Dedifferentiated amniotic fluid mesenchymal stem cell (primary cell): ENCODE measurements around the gene TTC7B.
A peak's percentile ranks its signal among the peaks of the same experiment; 100 is the strongest.

Experiments
- DNase-seq: peaks from one replicate; pipeline ENCODE4 v3.0.0-alpha.2; 2016; ENCODE audit errors: extremely low spot score

TTC7B gene

DNA sequence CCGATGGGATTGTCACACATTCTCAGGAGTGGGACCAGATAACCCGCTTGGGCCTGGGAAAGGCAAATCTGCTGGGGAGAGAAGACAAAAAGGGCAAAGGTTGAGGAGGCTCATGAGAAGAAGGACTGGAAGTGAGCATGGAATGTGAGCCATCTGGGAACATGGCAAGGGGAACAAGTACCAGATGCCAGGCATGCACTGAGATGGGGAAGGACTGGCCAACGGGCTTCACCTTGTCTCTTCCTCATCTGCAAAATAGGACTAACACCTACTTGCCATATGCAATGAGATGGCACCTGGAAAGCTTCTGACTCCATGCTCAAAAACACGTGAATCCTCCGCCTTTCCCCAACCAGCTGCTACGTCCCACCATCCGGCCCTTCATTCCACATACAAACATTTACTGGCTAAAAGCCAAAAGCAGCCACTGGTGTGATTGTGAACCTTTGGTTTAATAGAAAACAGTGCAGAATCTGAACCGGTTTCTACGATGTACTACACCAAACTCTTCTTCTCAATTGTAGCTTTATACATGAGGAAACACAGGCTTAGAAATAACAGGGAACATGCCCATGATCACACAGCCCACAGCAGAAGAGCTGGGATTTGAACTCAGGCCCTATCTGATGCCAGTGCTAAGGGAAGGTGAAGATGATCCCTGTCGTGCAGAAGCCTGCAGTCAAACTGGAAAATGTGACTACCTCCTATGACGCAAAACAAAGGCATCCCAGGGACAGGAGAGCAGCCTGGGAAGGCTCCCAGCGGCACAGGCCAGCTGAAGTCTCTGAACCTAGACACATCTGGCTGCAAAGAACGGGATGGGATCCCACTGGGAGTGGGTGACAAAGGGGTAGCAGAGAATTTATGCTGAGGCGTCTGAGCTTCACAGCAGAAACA is 112.1 kb downstream of the TTC7B start:
- no peak for DNase-seq

- no peak for DNase-seq
Measured at GRCh38 chr14:90700933-90701776, 115.1 kb downstream of the TTC7B start.

GRCh38 chr14:90699016-90699415 is 117.2 kb downstream of the TTC7B start:
- DNase-seq, result no peak

DNA sequence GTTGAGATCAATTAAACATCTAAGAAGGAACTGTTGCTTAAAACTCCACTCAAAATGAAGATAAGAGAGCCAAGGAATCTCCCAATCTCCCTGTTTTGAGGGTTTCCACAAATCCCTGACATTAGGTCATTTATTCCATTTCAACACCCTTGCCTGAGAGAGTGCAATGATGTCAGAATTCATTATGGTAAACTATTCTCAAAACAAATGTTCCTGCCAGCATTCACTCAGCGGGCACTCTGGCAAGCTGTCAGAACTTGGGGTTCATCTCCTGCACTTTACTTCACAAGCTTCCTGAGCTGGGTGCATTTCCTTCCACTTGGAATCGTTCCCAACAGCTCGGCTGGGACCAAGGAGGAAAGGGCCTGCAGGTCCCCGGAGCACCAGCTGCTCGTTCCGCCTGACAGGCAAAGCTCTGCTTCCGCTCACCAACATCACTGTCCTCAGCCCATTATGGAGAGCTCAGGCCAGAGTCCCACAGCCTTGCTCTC is 117.8 kb downstream of the TTC7B start:
- DNase-seq, result no peak

DNA sequence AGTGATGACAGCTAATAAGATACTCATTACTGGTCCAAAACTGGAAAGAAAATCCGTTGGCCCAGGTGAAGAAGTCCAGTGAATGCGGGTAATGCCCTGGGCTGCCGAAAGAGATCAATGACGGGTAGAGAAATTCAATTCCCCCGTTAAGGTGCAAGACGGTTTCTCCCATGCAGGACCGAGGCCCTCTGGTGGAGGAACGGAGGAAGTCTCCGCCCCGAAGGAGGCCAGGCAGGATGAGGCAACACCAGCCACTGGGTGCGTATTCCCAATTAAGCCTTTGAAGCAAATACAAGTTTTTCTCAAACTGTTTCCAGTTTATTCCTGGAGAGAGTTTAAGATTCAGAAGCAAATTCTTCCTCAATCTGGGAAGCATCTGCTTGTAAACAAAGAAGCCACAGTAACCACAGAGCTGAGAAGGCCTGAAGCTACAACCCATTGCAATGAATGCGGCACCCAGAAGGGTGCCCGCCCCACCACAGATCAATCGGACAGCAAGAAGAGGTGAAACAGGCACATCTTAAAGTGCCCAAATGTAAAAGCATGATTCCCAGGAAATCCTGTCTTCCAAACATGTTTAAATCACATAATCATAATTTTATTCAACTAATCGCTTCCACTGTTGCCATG is 118.5 kb downstream of the TTC7B start:
- DNase-seq, result peak; percentile 80

DNA sequence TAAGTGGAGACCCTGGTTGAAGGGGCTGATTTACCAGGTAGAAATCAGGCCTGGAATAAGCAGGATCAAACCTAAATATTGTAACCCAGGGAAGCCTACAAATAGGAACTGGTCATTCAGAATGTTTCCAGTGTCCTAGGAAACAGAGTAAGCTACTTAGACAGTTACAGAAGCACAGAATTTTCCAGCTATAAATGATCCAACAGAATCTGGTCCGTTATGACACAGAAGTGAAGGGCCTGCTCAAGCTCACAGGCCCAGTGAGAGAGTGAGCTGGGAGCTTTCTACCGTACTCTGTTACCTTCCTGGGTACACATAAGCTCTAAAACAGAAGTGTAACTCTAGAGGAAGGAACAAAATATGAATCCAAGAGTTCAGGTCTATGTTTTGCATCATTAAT is 119.1 kb downstream of the TTC7B start:
- no peak for DNase-seq

GRCh38 chr14:90696720-90697119 is 119.5 kb downstream of the TTC7B start:
- no peak for DNase-seq

DNA sequence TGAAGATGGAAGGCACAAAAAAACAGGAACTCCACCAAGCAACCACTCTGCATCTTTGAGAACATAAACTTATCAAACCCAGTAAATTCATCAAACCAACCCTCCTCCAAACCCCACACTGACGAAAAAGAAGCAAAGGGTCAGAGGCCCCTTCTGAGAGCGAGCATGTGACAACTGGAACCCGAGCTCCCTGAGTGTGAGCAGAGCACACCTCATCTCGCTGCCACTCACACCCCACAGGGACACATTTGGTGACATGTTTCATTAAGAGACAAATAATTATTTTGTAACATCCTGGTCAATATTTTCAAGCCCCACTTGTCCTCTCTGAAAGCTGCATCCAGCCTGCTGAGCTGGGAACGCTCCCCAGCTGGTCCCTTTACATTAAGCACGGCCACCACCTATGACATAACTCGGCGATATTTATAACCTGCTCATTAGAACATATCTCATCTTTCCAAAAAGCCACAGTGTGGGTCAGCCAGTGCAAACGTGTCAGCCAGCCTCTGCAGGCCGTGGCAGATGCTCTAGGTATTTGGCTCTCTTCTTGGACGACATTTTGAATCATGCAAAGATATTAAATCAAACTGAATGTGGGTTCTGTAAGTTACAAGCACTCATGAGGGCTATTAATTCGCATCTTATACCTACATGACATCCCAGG is 120.1 kb downstream of the TTC7B start:
- DNase-seq, result no peak

DNA sequence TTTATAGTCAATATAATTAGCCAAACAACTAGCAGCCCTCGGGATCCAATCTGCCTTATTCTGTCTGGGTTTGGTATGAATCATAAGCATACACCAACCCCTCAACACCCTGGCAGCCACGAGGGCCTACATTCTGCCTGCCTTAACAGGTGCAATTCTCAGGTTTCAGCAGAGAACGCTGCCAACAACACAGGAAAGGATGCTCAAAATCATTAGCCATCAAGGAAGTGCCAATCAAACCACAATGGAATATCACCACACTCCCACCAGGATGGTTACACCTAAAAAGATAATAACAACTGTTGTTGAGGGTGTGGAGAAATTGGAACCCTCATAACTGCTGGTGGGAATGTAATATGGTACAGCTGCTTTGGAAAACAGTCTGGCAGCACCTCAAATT is 122.8 kb downstream of the TTC7B start:
- DNase-seq, result no peak

- DNase-seq, result no peak
Measured at GRCh38 chr14:90692826-90693225, 123.4 kb downstream of the TTC7B start.

DNA sequence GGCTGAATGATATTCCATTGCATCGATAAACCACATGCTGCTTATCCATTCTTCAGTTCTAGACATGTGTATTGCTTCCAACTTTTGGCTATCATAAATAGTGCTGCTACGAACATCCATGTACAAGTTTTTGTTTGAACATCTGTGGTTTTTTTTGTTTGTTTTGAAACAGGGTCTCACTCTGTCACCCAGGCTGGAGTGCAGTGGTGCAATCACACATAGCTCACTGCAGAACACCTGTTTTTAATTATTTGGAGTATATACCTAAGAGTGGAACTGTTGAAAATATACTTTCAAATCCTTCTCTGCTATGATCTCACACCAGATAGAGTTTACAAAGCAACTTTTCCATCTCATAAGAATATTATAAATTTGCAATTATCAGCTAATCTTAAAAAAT is 124.2 kb downstream of the TTC7B start:
- no peak for DNase-seq

DNA sequence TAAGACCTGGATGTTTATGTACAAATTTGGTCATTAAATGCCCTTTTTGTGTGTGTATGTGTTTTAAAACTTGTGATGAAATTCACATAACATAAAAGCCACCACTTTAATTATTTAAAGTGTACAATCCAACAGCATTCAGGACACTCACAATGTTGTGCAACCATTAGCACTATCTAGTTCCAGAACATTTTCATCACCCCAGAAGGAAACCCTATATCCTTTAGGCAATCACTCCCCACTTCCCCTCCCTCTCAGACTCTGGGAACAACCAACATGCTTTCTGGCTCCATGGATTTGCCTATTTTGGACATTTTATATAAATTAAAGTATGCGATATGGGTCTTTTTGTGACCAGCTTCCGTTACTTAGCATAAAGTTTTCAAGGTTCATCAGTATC is 124.6 kb downstream of the TTC7B start:
- DNase-seq, result no peak

GRCh38 chr14:90687680-90688079 is 128.6 kb downstream of the TTC7B start:
- DNase-seq, result no peak

DNA sequence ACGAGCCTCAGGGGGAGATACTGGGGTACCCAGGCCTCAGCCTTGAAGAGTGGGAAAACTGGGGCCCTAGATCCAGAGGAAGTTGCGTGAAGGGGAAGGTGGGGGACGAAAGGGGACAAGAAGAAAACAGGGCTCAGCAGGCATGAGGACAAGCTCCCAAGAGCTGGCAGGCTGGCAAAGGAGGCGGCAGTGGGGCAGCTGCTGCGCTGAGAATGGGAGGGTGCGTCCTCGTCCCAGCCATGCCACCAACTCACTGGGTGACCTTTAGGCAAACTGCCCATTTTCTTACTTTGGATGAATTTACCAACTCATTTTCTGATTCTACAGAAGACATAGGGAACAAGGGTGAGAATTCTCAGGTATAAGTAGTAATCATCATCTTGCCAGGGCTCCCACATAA is 133.6 kb downstream of the TTC7B start:
- no peak for DNase-seq

DNA sequence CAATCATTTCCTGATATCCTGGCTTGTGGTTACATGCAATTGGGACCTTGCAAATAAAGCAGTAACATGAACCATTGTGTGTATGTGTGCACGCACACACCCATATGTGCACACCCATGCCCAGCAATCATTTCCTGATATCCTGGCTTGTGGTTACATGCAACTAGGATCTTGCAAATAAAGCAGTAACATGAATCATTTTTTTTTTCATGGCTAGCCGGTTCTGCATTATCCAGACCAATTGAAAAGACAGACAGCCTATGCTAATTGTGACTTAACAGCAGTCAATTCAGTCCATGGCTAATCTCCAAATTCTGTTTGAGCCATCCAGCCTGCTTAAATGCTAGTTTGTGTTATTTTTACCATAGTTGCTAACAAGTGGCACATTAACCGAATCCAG is 134.3 kb downstream of the TTC7B start:
- DNase-seq, result no peak

DNA sequence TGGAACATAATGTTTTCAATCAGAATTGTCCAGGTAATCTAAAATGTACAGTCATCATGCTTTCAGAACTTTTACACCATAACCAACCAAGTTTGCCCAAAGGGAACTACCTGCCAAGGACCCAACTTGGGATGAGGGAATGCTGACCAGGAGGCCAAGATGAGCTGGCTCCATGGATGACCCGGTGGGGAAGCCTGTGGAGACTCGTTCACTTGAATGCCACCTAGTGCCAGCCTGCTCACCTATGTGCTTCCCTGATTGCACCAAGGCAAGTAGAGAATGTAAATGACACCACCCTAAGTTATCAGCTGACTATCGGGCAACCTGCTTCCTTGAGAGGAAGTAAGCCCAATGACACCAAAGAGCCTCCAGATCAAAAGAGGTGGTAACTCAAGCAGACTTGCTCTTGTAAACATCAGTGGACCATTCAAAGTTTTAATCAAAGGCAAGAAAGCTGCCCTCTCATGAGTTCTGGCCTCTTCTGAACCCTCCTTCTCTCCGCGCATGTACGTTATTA is 137.3 kb downstream of the TTC7B start:
- DNase-seq, result no peak

DNA sequence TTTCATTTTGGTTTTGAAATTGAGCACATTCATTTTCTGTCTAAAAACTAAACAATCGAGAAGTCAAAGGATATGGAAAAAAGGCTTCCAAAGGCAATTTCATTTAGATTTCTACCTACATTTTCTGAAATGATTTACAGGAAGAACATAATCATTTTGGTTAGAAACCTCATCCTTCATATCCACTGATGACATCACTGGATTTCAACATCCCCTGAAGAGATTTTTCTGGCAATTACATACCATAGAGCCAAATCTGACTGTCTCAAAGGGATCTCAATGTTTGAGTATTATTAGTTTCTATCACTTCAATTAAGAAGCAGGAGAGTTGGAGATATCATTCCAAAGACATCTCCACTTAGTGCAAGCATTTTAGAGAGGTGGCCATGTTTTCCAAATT is 137.8 kb downstream of the TTC7B start:
- no peak for DNase-seq

- peak; percentile 72 for DNase-seq
Measured at GRCh38 chr14:90677484-90678050, 138.7 kb downstream of the TTC7B start.

DNA sequence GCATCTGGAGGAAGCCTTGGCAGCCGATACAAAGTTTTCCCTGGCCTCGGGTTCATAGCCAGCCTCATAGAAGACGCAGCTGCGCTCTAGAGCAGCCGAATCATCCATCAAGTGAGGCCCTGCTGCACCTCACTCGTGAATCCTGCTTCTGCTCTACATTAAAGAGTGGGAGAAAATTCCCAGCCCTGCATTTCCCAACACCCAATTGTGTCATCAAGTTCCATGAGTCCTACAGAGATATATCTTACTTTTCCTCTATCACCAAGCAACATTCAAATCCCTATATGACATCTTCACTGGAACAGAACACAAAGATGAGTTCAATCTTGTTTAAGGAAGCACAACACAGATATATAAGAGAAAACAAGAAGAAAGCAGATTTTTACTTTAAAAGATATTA is 139.3 kb downstream of the TTC7B start:
- DNase-seq, result no peak

DNA sequence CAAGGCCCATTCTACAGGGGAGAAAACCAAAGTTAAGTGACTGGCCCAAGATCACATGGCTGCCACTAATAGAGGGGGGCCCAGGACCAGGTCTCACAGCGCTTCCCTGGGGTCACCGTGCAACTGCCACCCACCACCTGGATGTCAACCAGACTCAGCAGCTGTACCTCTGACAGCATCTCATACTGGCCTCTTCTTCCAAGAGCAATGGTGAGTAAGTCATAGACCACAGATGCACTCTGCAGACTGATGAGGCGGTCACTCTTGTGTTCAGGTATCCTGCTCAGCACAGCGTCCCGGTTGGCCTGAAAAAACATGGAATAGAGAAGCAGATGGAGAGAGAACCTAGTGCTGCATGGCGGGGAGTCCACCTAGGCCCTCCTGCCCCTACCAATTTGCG is 139.9 kb downstream of the TTC7B start:
- no peak for DNase-seq

DNA sequence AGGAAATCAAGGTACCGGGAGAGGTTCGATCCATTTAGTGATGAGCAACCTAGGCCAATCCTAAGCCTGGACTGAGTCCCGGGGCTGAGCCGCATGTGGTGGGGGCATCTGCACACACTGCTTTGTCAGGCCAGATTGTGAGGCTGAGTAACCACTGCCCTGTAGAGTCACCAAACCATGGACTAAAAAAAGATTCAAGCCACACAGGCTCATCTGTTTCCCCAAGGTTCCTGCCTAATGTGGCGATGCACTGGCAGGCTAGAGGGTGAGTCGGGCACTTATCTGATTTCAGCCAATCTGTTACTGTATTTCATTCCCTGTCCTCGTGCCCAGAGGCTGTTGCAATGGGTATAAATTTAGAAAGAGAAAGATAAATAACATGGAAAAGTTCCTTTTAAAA is 140.8 kb downstream of the TTC7B start:
- DNase-seq, result peak; percentile 52
